ENCODE data around the gene SLC4A5.
A peak's percentile ranks its signal among the peaks of the same experiment; 100 is the strongest.

Gene SLC4A5

GRCh38 chr2:74381751-74382150 is 38.5 kb upstream of the SLC4A5 start:
- peaks cover 8% of the 10 kb centered on the region for H3K4me1 ChIP-seq (ENCODE audit: control insufficient read depth, low read length)
- peaks cover 10% of the 10 kb centered on the region for H4K20me1 ChIP-seq (ENCODE audit: control insufficient read depth, insufficient read depth, low read depth, low read length)
- no peaks in the 10 kb centered on the region; the same call in 1 of the 2 replicates for H3F3A ChIP-seq (ENCODE audit: control insufficient read depth, insufficient read depth)
- H3K27ac ChIP-seq (ENCODE audit: low read depth, low read length): no peak overlapping the region
- H3K36me3 ChIP-seq (ENCODE audit: control insufficient read depth, low read length): peaks cover 39% of the 10 kb centered on the region
- no peak overlapping the region for H3K4me3 ChIP-seq (ENCODE audit: low read length)
- H3K9me3 ChIP-seq (ENCODE audit: control insufficient read depth, insufficient read depth, low read length): no peaks in the 10 kb centered on the region
- H3K4me2 ChIP-seq (ENCODE audit: low read length): no peak overlapping the region
- H3K9me2 ChIP-seq (replicated peaks; ENCODE audit: control insufficient read depth, low read length): no peaks in the 10 kb centered on the region
- H3K79me2 ChIP-seq (ENCODE audit: control insufficient read depth, low read length): peaks cover 63% of the 10 kb centered on the region
- TF ChIP-seq, protein P1, sequence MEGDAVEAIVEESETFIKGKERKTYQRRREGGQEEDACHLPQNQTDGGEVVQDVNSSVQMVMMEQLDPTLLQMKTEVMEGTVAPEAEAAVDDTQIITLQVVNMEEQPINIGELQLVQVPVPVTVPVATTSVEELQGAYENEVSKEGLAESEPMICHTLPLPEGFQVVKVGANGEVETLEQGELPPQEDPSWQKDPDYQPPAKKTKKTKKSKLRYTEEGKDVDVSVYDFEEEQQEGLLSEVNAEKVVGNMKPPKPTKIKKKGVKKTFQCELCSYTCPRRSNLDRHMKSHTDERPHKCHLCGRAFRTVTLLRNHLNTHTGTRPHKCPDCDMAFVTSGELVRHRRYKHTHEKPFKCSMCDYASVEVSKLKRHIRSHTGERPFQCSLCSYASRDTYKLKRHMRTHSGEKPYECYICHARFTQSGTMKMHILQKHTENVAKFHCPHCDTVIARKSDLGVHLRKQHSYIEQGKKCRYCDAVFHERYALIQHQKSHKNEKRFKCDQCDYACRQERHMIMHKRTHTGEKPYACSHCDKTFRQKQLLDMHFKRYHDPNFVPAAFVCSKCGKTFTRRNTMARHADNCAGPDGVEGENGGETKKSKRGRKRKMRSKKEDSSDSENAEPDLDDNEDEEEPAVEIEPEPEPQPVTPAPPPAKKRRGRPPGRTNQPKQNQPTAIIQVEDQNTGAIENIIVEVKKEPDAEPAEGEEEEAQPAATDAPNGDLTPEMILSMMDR (IDR thresholded peaks at IDR 0.05; ENCODE audit: low read depth, low read length, poor library complexity, severe bottlenecking): no peak
- no peak for TF ChIP-seq EZH2phosphoT487 (IDR thresholded peaks at IDR 0.05; ENCODE audit: borderline replicate concordance, low read length)
- H3K27me3 ChIP-seq (ENCODE audit: control insufficient read depth, low read length): no peaks in the 10 kb centered on the region

- Histone ChIP-seq H3K9me3 (ENCODE audit: control insufficient read depth, insufficient read depth, low read length) (no peaks in the 10 kb centered on the region), H3K79me2 (ENCODE audit: control insufficient read depth, low read length) (peaks cover 47% of the 10 kb centered on the region), H3K4me3 (ENCODE audit: low read length) (no peak within 1 kb of the TSS), H3K4me2 (ENCODE audit: low read length) (peak within 1 kb of the TSS; percentile 27; the same call in 1 of the 2 replicates), H3K9me2 (replicated peaks; ENCODE audit: control insufficient read depth, low read length) (no peaks in the 10 kb centered on the region), H3K27me3 (ENCODE audit: control insufficient read depth, low read length) (no peaks in the 10 kb centered on the region), H3K4me1 (ENCODE audit: control insufficient read depth, low read length) (peaks cover 8% of the 10 kb centered on the region), H3K36me3 (ENCODE audit: control insufficient read depth, low read length) (peaks cover 34% of the 10 kb centered on the region), H3F3A (ENCODE audit: control insufficient read depth, insufficient read depth) (no peaks in the 10 kb centered on the region), H4K20me1 (ENCODE audit: control insufficient read depth, insufficient read depth, low read depth, low read length) (peaks cover 10% of the 10 kb centered on the region), H3K27ac (ENCODE audit: low read depth, low read length) (no peak within 1 kb of the TSS)
- no peak for TF ChIP-seq EZH2phosphoT487 (IDR thresholded peaks at IDR 0.05; ENCODE audit: borderline replicate concordance, low read length)
- TF ChIP-seq, protein P1 (IDR thresholded peaks at IDR 0.05; ENCODE audit: low read depth, low read length, poor library complexity, severe bottlenecking): no peak
Observed at GRCh38 chr2:74379851-74380789, 36.9 kb upstream of the SLC4A5 start, which contains the start of gene DCTN1. DCTN1 (minus strand) TSS chr2:74380311; CDS start chr2:74380037, 274 bp downstream.

- peaks cover 21% of the 10 kb centered on the region for H3K36me3 ChIP-seq (ENCODE audit: control insufficient read depth, low read length)
- H3K27ac ChIP-seq (ENCODE audit: low read depth, low read length): no peak overlapping the region
- peaks cover 10% of the 10 kb centered on the region for H4K20me1 ChIP-seq (ENCODE audit: control insufficient read depth, insufficient read depth, low read depth, low read length)
- peaks cover 8% of the 10 kb centered on the region for H3K4me1 ChIP-seq (ENCODE audit: control insufficient read depth, low read length)
- H3K9me2 ChIP-seq (replicated peaks; ENCODE audit: control insufficient read depth, low read length): no peaks in the 10 kb centered on the region
- no peak overlapping the region for H3K4me2 ChIP-seq (ENCODE audit: low read length)
- H3K27me3 ChIP-seq (ENCODE audit: control insufficient read depth, low read length): no peaks in the 10 kb centered on the region
- peaks cover 30% of the 10 kb centered on the region for H3K79me2 ChIP-seq (ENCODE audit: control insufficient read depth, low read length)
- no peak overlapping the region for H3K4me3 ChIP-seq (ENCODE audit: low read length)
- H3F3A ChIP-seq (ENCODE audit: control insufficient read depth, insufficient read depth): no peaks in the 10 kb centered on the region
- H3K9me3 ChIP-seq (ENCODE audit: control insufficient read depth, insufficient read depth, low read length): no peaks in the 10 kb centered on the region
- TF ChIP-seq, protein P1 (IDR thresholded peaks at IDR 0.05; ENCODE audit: low read depth, low read length, poor library complexity, severe bottlenecking): no peak
- TF ChIP-seq EZH2phosphoT487 (IDR thresholded peaks at IDR 0.05; ENCODE audit: borderline replicate concordance, low read length): no peak
Observed at GRCh38 chr2:74378007-74378406, 34.8 kb upstream of the SLC4A5 start.

Measured in DOHH2 (cell line).